ENCODE results near the gene MTMR12.

GRCh38 chr5:32290922-32291321, 21.8 kb downstream of the MTMR12 start:
- TF ChIP-seq MYC (IDR thresholded peaks at IDR 0.05; ENCODE audit: low read depth, low read length) (no peak), CTCF (IDR thresholded peaks at IDR 0.05; ENCODE audit: extremely low read depth in 1 of 2, insufficient read depth in 1 of 2, low read depth in 1 of 2, low read length in 2 of 2) (no peak), POLR2A (IDR thresholded peaks at IDR 0.05; ENCODE audit: low read depth, low read length) (no peak), POLR2AphosphoS5 (IDR thresholded peaks at IDR 0.05; ENCODE audit: insufficient read depth, low read depth, low read length) (no peak)
